NCI-H1092 treated with DMSO at 0.1 percent for 48 hours (cell line): ENCODE results near the gene AGAP1.

Source experiments
- DNase-seq: peaks from one replicate; lab custom pipeline; 2025; lab: John Stamatoyannopoulos, UW

Gene AGAP1

GRCh38 chr2:235921508-235922191 lies 427.8 kb downstream of the AGAP1 start:
- DNase-seq: no peak

- DNase-seq: no peak
These were observed 429.0 kb downstream of the AGAP1 start for GRCh38 chr2:235922839-235923238.

GRCh38 chr2:235923859-235924674 lies 430.2 kb downstream of the AGAP1 start:
- DNase-seq: no peak

GRCh38 chr2:235924675-235925063 lies 430.8 kb downstream of the AGAP1 start:
- no peak for DNase-seq

- DNase-seq: no peak
These were observed 431.5 kb downstream of the AGAP1 start for GRCh38 chr2:235925250-235925919.

- DNase-seq: no peak
These were observed 432.4 kb downstream of the AGAP1 start for GRCh38 chr2:235926229-235926628.

- DNase-seq: no peak
These were observed 435.0 kb downstream of the AGAP1 start for GRCh38 chr2:235928751-235929370.

- no peak for DNase-seq
These were observed 436.9 kb downstream of the AGAP1 start for GRCh38 chr2:235930701-235931100.

GRCh38 chr2:235931676-235932075 lies 437.8 kb downstream of the AGAP1 start:
- DNase-seq: no peak

GRCh38 chr2:235934059-235934773 lies 440.4 kb downstream of the AGAP1 start:
- DNase-seq: no peak

- DNase-seq: no peak
These were observed 441.1 kb downstream of the AGAP1 start for GRCh38 chr2:235934774-235935484.

GRCh38 chr2:235935773-235936172 lies 441.9 kb downstream of the AGAP1 start:
- DNase-seq: no peak

GRCh38 chr2:235936493-235936892 lies 442.6 kb downstream of the AGAP1 start:
- DNase-seq: no peak

- no peak for DNase-seq
These were observed 443.2 kb downstream of the AGAP1 start for GRCh38 chr2:235937087-235937486.

GRCh38 chr2:235937526-235937925 lies 443.7 kb downstream of the AGAP1 start:
- no peak for DNase-seq

GRCh38 chr2:235937936-235938335 lies 444.1 kb downstream of the AGAP1 start:
- DNase-seq: no peak

GRCh38 chr2:235938611-235939010 lies 444.8 kb downstream of the AGAP1 start:
- DNase-seq: no peak

- no peak for DNase-seq
These were observed 445.6 kb downstream of the AGAP1 start for GRCh38 chr2:235939471-235939870.

- DNase-seq: no peak
These were observed 446.5 kb downstream of the AGAP1 start for GRCh38 chr2:235940330-235940729.

GRCh38 chr2:235944591-235944990 lies 450.7 kb downstream of the AGAP1 start:
- no peak for DNase-seq

GRCh38 chr2:235945608-235946140 lies 451.8 kb downstream of the AGAP1 start:
- no peak for DNase-seq
